Parathyroid adenoma (tissue), 2 donors: ENCODE data around the gene FAM237A.
A peak's percentile ranks its signal among the peaks of the same experiment; 100 is the strongest.

ENCODE experiments used
- H2AFZ ChIP-seq: fragments of 300-600 bp; sonication (generic); one replicate; pipeline ENCODE4 v1.7.0; 2017; ENCODE audit warnings: antibody characterized with exemption, mild to moderate bottlenecking
- H3K27ac ChIP-seq: fragments of 300-600 bp; sonication (generic); one replicate; pipeline ENCODE4 v1.7.0; 2017
- H3K27me3 ChIP-seq: fragments of 300-600 bp; sonication (generic); one replicate; pipeline ENCODE4 v1.7.0; 2017; ENCODE audit warnings: low read length; ENCODE audit not compliant: control insufficient read depth, insufficient read depth
- H3K36me3 ChIP-seq: fragments of 300-600 bp; sonication (generic); one replicate; pipeline ENCODE4 v1.7.0; 2017; ENCODE audit warnings: low read length; ENCODE audit not compliant: control insufficient read depth, insufficient read depth
- H3K4me1 ChIP-seq: fragments of 300-600 bp; sonication (generic); one replicate; pipeline ENCODE4 v1.7.0; 2017; ENCODE audit warnings: control low read depth
- H3K4me2 ChIP-seq: fragments of 300-600 bp; sonication (generic); one replicate; pipeline ENCODE4 v1.7.0; 2017; ENCODE audit warnings: low read length
- H3K4me3 ChIP-seq: fragments of 300-600 bp; sonication (generic); one replicate; pipeline ENCODE4 v1.7.0; 2017; ENCODE audit warnings: low read depth, low read length
- H3K79me2 ChIP-seq: fragments of 300-600 bp; sonication (generic); one replicate; pipeline ENCODE4 v1.7.0; 2017; ENCODE audit warnings: control low read depth
- H3K9ac ChIP-seq: fragments of 300-600 bp; sonication (generic); one replicate; pipeline ENCODE4 v1.7.0; 2017; ENCODE audit warnings: mild to moderate bottlenecking
- H3K9me3 ChIP-seq: fragments of 300-600 bp; sonication (generic); one replicate; pipeline ENCODE4 v1.7.0; 2017; ENCODE audit warnings: low read length; ENCODE audit not compliant: control insufficient read depth
- CTCF ChIP-seq: fragments of 300-600 bp; sonication (generic); IDR thresholded peaks from one replicate; pipeline ENCODE4 v1.7.0; 2017; ENCODE audit warnings: antibody characterized with exemption, mild to moderate bottlenecking
- donor health status: primary hyperparathyroidism.

The FAM237A gene

GRCh38 chr2:206693399-206694137 is 51.3 kb downstream of the FAM237A start:
- Histone ChIP-seq H3K4me1 (no peaks in the 10 kb centered on the region), H3K36me3 (no peaks in the 10 kb centered on the region), H3K4me3 (no peak overlapping the region), H2AFZ (no peak overlapping the region), H3K9me3 (no peaks in the 10 kb centered on the region), H3K27me3 (no peaks in the 10 kb centered on the region), H3K9ac (no peak overlapping the region), H3K27ac (no peak overlapping the region), H3K4me2 (no peak overlapping the region), H3K79me2 (no peaks in the 10 kb centered on the region)
- TF ChIP-seq CTCF = peak; percentile 73

- Histone ChIP-seq H3K36me3 (no peaks in the 10 kb centered on the region), H3K9ac (no peak overlapping the region), H3K4me3 (no peak overlapping the region), H3K9me3 (no peaks in the 10 kb centered on the region), H3K27me3 (no peaks in the 10 kb centered on the region), H3K4me1 (no peaks in the 10 kb centered on the region), H3K4me2 (no peak overlapping the region), H3K27ac (no peak overlapping the region), H2AFZ (no peak overlapping the region), H3K79me2 (no peaks in the 10 kb centered on the region)
- no peak for TF ChIP-seq CTCF
Observed at GRCh38 chr2:206696910-206697309, 54.6 kb downstream of the FAM237A start.

- Histone ChIP-seq H3K9ac (no peak overlapping the region), H3K4me1 (no peaks in the 10 kb centered on the region), H3K4me3 (no peak overlapping the region), H3K4me2 (no peak overlapping the region), H3K9me3 (no peaks in the 10 kb centered on the region), H3K27ac (no peak overlapping the region), H3K27me3 (no peaks in the 10 kb centered on the region), H3K79me2 (no peaks in the 10 kb centered on the region), H2AFZ (no peak overlapping the region), H3K36me3 (no peaks in the 10 kb centered on the region)
- no peak for TF ChIP-seq CTCF
Observed at GRCh38 chr2:206698811-206699210, 56.5 kb downstream of the FAM237A start.
